Fibroblast of lung (primary cell): ENCODE results near the gene LRFN2.

Experiments used
- CTCF ChIP-seq, 2 donors: IDR thresholded peaks in 1 of 2; conservative IDR thresholded peaks in 1 of 2; 1 replicate in 1 of 2; 2 replicates in 1 of 2; pipeline ENCODE4 v1.5.1; 2011 to 2012; ENCODE audit warnings: low read length in 2 of 2, control low read depth in 1 of 2, inconsistent platforms in 1 of 2, low read depth in 1 of 2, mild to moderate bottlenecking in 1 of 2
- EZH2 ChIP-seq: IDR thresholded peaks from 2 replicates; pipeline ENCODE4 v1.5.1; 2012; ENCODE audit warnings: low read length, control low read depth, mild to moderate bottlenecking; ENCODE audit errors: missing control alignments

- TF ChIP-seq CTCF (conservative IDR thresholded peaks at IDR 0.05 in 1 of 2, IDR thresholded peaks at IDR 0.05 in 1 of 2; ENCODE audit: low read depth in 1 of 2, low read length in 2 of 2) (no peak), EZH2 (no peak)
Measured at GRCh38 chr6:40556023-40556422, 31.1 kb downstream of the LRFN2 start.
